GM12875 (cell line): ENCODE measurements around the gene HERC2.

Source experiments
- H3K4me3 ChIP-seq: one replicate; pipeline ENCODE4 v1.5.1; 2011; ENCODE audit warnings: low read depth, low read length, control low read depth
- TF ChIP-seq, protein P1 (sequence below): IDR thresholded peaks from 2 replicates; pipeline ENCODE4 v1.5.1; 2011; ENCODE audit warnings: low read depth, mild to moderate bottlenecking, control low read depth, inconsistent platforms, low read length, moderate library complexity, borderline replicate concordance; ENCODE audit not compliant: insufficient read depth

The HERC2 gene

DNA sequence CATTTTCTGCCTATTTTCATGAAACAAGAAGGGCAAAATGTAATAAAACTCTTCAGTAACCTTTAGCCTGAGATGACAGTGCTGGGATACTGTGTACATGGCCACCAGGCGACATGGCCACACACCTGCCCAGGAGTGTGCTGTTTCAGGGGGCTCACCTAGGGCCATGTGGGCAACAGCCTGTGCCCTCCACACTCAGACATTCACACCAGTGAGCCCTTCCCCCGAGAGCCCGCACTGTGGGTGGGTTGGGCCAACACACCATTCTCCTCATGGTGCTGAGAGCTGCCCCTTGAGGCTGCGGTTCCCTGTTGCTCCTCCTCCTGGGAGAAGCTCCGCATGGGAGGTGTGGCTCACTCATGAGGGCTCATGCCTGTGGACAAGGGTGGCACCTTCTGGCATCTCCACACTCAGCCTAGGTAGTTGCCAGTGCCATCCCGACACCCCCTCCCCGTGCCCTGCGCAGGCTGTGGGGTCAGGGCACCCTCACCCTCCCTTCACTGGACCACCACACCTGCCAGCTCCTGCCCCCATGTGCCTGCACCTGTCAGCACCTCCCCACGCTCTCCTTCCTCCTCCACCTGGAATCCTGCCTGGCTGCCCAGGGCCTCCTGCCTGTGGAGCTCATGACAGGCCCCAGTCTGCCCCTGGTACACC, 242.5 kb downstream of the HERC2 start:
- TF ChIP-seq, protein P1, sequence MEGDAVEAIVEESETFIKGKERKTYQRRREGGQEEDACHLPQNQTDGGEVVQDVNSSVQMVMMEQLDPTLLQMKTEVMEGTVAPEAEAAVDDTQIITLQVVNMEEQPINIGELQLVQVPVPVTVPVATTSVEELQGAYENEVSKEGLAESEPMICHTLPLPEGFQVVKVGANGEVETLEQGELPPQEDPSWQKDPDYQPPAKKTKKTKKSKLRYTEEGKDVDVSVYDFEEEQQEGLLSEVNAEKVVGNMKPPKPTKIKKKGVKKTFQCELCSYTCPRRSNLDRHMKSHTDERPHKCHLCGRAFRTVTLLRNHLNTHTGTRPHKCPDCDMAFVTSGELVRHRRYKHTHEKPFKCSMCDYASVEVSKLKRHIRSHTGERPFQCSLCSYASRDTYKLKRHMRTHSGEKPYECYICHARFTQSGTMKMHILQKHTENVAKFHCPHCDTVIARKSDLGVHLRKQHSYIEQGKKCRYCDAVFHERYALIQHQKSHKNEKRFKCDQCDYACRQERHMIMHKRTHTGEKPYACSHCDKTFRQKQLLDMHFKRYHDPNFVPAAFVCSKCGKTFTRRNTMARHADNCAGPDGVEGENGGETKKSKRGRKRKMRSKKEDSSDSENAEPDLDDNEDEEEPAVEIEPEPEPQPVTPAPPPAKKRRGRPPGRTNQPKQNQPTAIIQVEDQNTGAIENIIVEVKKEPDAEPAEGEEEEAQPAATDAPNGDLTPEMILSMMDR, result no peak
- no peak overlapping the region for H3K4me3 ChIP-seq

DNA sequence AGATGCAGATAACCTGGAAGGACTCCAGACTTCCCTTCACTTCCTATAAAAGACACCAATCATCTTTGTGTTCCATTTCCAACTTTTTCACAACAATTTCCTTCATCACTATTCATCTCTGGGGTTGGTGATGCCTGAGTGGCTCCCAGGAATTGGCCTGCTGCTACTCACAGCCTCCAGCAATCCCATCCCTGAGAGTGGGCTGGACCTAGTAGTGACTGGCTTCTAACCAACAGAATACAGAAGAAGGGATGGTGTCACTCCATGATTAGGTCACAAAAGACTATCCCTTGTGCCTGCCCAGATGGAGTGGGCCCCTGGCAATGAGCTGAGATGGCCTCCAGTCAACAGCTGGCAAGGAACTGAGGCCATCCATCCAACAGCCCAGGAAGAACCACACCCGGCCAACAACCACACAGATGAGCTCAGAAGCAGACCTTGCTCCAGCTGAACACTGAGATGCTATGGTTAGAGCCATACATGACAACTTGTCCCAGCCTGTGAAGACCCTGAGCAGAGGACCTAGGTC, 243.7 kb downstream of the HERC2 start:
- TF ChIP-seq, protein P1, result no peak
- H3K4me3 ChIP-seq, result no peak overlapping the region

DNA sequence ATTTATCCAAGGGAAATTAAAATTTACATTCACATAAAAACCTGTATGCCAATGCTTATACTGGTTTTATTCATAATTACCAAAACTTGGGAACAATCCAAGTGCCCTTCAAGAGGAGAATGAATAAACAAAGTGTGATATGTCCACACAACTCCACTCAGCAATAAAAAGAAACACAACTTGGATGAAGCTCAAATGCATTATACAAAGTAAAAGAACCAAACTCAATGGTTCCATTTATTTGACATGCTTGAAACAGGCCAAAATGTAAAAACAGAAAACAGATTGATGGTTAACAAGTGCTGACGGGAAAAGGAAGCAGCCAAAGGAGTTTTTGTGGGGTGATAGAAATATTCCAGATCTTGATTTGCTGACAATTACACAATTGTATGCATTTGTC, 246.4 kb downstream of the HERC2 start:
- TF ChIP-seq, protein P1, result no peak
- no peak overlapping the region for H3K4me3 ChIP-seq

DNA sequence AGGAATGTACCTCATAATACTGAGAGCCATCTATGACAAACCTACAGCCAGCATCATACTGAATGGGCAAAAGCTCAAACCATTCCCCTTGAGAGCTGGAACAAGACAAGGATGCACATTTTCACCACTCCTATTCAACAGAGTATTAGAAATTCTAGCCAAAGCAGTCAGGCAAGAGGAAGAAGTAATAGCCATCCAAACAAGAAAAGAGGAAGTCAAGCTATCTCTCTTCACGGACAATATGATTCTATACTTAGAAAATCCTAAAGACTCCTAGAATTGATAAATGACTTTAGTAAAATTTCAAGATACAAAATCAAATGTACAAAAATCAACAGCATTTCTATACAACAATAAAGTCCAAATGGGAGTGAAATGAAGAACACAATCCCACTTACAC, 253.0 kb downstream of the HERC2 start:
- TF ChIP-seq, protein P1, result no peak
- no peak overlapping the region for H3K4me3 ChIP-seq

DNA sequence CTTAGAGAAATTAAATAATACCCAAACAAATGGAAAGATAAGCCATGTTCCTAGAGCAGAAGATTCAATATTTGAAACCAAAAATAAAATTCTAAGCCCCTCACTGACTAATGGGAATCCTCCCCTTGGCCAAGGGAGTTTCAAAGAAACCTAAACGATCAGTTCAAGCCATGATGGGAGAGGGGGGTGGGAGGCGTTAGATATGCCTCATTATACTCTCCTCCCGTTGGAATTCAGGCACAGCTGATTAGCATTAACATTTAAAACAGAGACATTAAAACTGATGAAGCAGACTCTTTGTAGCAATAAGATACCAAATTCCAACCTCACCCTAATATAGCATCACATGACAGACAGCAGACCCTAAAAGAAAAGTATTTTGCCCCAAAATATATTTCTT, 255.7 kb downstream of the HERC2 start:
- TF ChIP-seq, protein P1, result no peak
- no peak overlapping the region for H3K4me3 ChIP-seq
